ENCODE data around the gene TSPEAR. TPM values are rescaled to one million over a fixed set of nuclear protein-coding genes. Genes with fewer than 3 reads are reported as not detected.
A peak's percentile ranks its signal among the peaks of the same experiment; 100 is the strongest.

TSPEAR gene
- total RNA-seq, 1 experiment from 2014 or later, result 2.1 TPM

DNA sequence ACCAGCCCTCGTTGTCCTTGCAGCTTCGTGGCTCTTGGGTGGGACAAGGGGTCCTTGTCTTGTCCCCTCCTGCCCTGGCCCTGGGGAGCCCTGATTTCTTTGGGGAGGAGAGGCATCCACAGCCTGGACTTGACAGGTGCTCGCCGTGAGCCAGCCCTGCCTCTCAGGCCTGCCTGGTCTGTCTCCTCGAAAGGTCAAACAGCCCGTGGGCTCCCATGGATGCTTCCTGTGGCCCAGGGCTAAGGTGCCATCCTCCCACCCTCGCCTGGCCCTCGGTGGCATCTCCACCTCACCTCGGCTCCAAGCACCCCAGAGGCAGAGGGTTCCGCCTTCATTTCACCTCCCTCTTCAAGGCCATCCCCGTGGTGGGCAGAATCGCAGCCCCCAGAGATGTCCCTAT is 247.0 kb downstream of the TSPEAR start (continued):
- TF ChIP-seq, protein P1, sequence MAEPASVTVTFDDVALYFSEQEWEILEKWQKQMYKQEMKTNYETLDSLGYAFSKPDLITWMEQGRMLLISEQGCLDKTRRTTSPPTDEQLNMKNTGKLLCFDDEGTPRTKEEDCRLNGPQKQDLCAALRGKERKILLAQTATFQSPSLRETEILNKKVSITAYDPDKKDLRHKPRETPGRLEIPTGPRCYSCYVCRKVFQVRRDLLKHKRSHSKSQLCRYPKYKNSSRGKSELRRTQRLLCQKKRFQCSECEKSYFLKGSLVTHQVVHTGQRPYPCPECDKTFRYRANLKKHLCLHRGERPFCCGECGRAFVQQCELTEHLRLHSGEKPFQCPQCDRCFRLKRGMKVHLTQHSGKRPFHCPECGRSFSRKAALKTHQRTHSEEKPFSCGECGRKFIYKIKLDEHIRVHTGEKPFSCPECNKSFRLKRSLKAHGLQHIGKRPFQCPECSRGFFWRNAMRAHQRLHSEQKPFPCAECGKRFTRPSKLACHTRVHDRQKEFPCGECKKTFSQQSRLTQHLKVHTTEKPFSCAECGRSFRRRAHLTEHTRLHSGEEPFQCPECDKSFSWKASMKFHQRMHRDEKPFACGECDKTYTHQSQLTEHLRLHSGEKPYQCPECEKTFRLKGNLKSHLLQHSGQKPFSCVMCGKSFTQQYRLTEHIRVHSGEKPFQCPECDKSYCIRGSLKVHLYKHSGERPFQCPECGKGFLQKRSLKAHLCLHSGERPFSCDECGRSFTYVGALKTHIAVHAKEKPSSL (CRISPR knock-in tag; conservative IDR thresholded peaks at IDR 0.05), result no peak

DNA sequence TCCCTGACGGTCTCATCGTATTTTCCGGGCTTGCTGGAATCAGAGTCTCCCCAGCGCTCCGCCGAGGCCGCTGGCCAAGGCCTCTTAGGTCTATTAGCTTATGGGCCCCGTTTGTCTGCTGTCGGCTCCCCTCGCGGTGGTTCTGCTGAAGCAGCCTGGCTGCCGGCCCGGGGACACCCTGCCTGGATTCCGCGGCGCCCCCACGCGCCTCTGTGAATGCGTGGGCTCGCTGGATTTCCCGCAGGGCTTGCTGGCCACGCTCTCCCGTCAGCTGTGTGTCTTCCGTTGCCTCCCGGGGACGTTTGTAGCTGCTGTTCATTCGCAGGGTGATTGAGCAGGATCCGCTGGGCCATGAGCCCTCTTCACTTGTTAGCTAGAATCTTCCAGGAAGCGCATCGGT is 247.6 kb downstream of the TSPEAR start:
- ChIA-PET CTCF (interaction anchor here (0.7 to 1.1 kb wide), 4 partner anchors 9 to 103 kb away, joined by 3 read pairs; no protein-coding TSS in a partner anchor), POLR2A (no interaction called here)
- no peak for DNase-seq (ENCODE audit: low spot score)
- TF ChIP-seq, protein P2, sequence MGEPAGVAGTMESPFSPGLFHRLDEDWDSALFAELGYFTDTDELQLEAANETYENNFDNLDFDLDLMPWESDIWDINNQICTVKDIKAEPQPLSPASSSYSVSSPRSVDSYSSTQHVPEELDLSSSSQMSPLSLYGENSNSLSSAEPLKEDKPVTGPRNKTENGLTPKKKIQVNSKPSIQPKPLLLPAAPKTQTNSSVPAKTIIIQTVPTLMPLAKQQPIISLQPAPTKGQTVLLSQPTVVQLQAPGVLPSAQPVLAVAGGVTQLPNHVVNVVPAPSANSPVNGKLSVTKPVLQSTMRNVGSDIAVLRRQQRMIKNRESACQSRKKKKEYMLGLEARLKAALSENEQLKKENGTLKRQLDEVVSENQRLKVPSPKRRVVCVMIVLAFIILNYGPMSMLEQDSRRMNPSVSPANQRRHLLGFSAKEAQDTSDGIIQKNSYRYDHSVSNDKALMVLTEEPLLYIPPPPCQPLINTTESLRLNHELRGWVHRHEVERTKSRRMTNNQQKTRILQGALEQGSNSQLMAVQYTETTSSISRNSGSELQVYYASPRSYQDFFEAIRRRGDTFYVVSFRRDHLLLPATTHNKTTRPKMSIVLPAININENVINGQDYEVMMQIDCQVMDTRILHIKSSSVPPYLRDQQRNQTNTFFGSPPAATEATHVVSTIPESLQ (CRISPR knock-in tag; IDR thresholded peaks at IDR 0.05), result no peak
- H3K9me3 Mint-ChIP-seq, result no peaks in the 10 kb centered on the region
- H3K4me1 Mint-ChIP-seq, result 0 out of 2 replicates have a peak, but pooled peaks cover 4% of the 10 kb centered on the region
- H3K4me3 Mint-ChIP-seq, result no peak overlapping the region
- H3K27ac Mint-ChIP-seq, result peak overlapping the region; percentile 72
- no peak; the same call in 1 of the 2 replicates for ATAC-seq
- H3K27me3 Mint-ChIP-seq (ENCODE audit: low read depth), result no peaks in the 10 kb centered on the region
- no peaks in the 10 kb centered on the region for H3K36me3 Mint-ChIP-seq

DNA sequence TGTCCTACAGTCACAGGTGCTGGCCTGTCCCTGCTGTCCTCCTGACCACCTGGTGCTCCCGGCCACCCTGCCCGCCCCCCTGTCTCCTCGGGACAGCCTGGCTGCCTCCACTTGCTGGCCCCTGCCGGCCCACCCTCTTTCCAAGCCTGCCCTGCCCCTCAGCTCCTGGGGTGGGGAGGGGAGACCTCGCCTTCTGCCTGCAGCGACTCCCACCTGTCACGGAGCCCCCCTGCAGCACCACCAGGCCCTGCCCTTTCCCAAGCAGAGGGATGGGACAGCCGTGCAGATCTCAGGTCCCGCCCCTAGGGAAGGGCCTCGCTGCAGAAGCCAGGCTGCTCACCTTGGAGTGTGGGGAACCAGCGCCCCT is 248.6 kb downstream of the TSPEAR start:
- Mint-ChIP-seq H3K9me3 (no peaks in the 10 kb centered on the region), H3K36me3 (no peaks in the 10 kb centered on the region), H3K27me3 (ENCODE audit: low read depth) (no peaks in the 10 kb centered on the region), H3K4me3 (no peak overlapping the region), H3K27ac (no peak overlapping the region), H3K4me1 (0 out of 2 replicates have a peak, but pooled peaks cover 4% of the 10 kb centered on the region)
- TF ChIP-seq RELA (CRISPR knock-in tag; IDR thresholded peaks at IDR 0.05; ENCODE audit: borderline replicate concordance) (no peak), CREM (CRISPR knock-in tag; IDR thresholded peaks at IDR 0.05) (no peak), NFE2L1 (CRISPR knock-in tag; IDR thresholded peaks at IDR 0.05) (no peak), MYBL2 (CRISPR knock-in tag; IDR thresholded peaks at IDR 0.05) (no peak), NFYB (CRISPR knock-in tag; conservative IDR thresholded peaks at IDR 0.05; ENCODE audit: low read depth) (no peak), SMAD3 (CRISPR knock-in tag; IDR thresholded peaks at IDR 0.05; ENCODE audit: borderline replicate concordance) (no peak), RORB (CRISPR knock-in tag; IDR thresholded peaks at IDR 0.05) (no peak)
- TF ChIP-seq, protein P3, sequence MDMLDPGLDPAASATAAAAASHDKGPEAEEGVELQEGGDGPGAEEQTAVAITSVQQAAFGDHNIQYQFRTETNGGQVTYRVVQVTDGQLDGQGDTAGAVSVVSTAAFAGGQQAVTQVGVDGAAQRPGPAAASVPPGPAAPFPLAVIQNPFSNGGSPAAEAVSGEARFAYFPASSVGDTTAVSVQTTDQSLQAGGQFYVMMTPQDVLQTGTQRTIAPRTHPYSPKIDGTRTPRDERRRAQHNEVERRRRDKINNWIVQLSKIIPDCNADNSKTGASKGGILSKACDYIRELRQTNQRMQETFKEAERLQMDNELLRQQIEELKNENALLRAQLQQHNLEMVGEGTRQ (CRISPR knock-in tag; IDR thresholded peaks at IDR 0.05), result no peak
- TF ChIP-seq, protein P4, sequence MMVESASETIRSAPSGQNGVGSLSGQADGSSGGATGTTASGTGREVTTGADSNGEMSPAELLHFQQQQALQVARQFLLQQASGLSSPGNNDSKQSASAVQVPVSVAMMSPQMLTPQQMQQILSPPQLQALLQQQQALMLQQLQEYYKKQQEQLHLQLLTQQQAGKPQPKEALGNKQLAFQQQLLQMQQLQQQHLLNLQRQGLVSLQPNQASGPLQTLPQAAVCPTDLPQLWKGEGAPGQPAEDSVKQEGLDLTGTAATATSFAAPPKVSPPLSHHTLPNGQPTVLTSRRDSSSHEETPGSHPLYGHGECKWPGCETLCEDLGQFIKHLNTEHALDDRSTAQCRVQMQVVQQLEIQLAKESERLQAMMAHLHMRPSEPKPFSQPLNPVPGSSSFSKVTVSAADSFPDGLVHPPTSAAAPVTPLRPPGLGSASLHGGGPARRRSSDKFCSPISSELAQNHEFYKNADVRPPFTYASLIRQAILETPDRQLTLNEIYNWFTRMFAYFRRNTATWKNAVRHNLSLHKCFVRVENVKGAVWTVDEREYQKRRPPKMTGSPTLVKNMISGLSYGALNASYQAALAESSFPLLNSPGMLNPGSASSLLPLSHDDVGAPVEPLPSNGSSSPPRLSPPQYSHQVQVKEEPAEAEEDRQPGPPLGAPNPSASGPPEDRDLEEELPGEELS (CRISPR knock-in tag; IDR thresholded peaks at IDR 0.05), result no peak
- TF ChIP-seq, protein P5, sequence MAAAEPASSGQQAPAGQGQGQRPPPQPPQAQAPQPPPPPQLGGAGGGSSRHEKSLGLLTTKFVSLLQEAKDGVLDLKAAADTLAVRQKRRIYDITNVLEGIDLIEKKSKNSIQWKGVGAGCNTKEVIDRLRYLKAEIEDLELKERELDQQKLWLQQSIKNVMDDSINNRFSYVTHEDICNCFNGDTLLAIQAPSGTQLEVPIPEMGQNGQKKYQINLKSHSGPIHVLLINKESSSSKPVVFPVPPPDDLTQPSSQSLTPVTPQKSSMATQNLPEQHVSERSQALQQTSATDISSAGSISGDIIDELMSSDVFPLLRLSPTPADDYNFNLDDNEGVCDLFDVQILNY (CRISPR knock-in tag; IDR thresholded peaks at IDR 0.05), result no peak
- DNase-seq (ENCODE audit: low spot score), result no peak
- POLR2A ChIA-PET, result no interaction called here
- CTCF ChIA-PET, result interaction anchor here (1.0 to 1.9 kb wide), 3 partner anchors 10 to 19 kb away, joined by 3 to 6 read pairs (median 4); no protein-coding TSS in a partner anchor
- ATAC-seq, result peak; percentile 37; the same call in 1 of the 2 replicates
